Fibroblast of peridontal ligament (primary cell): ENCODE data around the gene INTS3.

Experiments used
- DNase-seq: peaks from one replicate; pipeline ENCODE4 v3.0.0-alpha.2; 2010; ENCODE audit errors: extremely low read depth

The INTS3 gene

DNA sequence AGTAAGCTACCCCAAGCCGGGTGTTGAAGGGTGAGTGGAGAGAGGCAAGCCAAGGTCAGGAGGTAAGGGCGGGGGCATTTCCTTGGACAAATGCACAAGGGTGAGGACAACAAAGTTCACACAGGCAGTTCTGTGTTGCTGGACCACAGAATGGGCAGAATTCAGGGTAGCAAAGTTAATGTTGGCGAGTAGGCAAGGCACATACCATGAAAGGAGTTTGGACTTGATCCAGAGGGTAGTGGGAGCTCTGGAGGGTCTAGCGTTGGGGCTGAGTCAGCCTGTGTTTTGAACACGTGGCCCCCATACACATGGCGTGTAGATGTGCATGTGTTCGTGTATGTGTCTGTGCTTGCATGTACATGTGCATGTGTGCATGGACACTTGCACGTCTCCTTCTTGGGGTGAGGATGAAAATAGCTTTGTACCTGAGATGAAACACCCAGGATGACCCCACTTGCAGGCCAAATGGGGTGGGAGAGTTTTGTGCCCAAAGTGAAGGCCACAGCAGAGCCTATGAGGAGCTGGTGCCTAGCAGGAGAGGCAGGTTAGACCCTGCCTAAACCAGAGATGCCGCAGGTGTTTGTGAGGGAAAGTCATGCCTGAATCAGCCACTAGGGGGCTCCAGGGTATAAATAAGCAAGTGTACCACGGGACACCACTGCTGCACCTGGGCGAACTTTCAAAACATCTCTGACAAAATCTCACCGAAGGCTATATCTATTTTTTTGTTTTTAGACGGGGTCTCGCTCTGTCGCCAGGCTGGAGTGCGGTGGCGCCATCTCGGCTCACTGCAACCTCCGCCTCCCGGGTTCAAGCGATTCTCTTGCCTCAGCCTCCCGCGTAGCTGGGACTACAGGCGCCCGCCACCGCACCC, 69.2 kb downstream of the INTS3 start:
- DNase-seq = peak; percentile 64

DNA sequence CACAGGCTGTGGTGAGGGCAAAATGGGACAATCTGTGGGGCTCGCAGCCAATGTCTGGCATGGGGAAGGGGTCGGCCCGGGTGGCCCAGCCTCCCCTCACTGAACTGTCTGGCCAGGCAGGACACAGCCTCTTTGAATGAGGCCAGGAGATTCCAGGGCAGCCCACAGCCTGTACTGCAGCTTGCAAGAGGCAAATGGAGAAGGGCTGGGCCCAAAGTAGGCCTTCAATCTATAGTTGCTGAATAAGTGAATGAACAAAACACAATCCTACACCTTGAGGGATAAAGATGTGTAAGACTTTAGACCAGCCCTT, 70.6 kb downstream of the INTS3 start:
- DNase-seq = no peak

DNA sequence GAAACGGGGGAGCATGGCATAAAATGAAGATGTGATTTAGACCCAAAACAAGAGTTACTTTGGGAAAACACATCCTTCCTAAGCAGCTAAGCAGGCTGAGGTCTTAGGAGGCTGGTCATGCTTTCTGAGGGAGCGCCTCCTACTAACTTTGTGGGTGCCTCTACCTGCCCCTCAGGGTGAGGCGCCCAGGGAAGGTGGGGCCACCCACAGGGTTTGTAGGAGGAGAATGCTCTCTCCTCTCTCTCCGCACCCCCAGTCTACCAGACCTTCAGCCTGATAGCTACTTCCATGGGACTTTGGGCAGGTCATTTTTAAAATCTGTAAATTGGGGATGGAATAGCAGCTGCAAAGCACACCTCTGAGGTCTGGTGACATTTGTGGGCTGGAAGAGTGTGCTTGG, 71.2 kb downstream of the INTS3 start:
- DNase-seq = no peak

DNA sequence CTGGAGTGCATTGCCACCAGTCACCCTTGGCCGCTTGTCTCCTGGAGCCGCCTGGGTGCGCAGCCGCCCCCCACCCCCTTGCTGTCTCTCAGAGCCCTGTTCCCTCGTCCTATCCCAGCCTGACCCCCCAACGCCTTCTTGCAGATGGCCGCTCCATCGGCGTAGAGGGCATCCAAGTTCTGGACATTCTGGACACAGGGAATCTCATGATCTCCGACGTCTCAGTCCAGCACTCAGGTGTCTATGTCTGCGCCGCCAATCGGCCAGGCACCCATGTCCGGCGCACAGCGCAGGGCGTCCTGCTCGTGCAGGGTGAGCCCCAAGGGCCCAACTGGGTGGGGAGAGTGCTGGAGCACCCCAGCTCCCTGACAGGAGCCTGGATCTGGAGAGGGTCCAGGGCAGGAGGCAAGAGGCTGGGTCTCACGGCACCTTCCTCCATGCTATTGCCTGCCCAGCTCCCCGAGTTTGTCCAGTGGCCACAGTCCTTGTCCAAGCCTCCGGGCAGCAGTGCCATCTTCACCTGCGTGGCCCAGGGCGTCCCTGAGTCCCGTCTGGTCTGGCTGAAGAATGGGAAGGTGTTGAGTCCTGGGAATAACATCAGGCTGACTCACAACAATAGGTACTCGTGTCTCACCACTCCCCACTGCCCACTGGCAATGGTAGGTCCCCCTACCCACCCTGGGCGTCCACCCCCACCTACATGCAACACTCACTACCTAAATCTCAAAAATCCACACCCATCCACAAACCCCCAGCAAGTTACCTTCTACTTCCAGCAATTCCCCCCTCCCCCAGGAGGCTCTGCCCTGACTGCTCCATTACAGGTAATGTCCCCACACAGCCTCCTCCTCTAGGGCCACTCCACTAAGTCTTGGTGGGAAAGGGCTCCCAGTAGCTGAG, 72.0 kb downstream of the INTS3 start:
- DNase-seq = no peak

DNA sequence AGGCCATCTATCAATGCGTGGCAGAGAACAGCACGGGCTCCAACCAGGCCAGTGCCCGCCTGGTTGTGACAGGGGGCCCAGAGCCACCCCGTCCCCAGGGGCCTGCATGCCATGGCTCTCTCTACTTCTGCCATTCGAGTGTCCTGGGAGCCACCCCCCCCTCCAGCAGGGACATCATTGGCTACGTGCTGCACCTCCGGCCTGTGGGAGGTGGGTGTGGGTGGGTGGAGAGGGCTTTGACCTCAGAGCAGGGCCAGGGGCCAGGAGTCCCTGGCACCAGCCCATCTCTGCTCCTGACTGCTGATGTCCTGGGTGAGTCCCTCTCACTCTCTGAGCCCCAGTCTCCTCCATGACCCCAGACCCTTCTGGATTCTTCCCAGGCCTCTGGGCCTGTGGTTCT, 72.7 kb downstream of the INTS3 start:
- no peak for DNase-seq

DNA sequence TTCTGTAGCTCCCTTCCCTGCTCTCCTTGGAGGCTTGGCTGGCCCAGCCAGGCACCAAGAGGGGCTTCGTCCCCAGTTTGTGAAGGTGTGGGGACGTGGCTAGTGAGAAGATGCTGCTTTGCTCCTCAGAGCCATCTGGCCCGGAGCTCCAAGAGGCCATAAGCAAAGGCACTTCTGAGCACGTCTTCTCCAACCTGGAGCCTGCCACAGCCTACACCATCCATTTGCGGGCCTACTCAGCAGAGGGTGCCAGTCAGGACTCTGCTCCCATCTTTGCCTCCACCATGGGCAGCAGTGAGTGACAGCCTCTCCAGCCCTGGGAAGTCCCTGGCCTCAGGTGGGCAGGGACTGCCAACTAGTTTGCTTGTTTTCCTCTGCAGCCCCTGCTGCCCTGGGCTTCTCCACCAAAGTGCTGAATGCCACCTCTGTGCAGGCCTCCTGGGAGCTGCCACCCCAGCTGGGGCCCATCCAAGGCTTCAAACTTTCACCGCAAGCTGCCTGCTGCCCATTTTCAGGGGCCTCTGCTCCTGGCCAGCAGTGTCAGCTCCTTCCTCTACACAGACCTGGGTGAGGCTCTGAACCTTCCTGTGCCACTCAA, 73.3 kb downstream of the INTS3 start:
- no peak for DNase-seq

DNA sequence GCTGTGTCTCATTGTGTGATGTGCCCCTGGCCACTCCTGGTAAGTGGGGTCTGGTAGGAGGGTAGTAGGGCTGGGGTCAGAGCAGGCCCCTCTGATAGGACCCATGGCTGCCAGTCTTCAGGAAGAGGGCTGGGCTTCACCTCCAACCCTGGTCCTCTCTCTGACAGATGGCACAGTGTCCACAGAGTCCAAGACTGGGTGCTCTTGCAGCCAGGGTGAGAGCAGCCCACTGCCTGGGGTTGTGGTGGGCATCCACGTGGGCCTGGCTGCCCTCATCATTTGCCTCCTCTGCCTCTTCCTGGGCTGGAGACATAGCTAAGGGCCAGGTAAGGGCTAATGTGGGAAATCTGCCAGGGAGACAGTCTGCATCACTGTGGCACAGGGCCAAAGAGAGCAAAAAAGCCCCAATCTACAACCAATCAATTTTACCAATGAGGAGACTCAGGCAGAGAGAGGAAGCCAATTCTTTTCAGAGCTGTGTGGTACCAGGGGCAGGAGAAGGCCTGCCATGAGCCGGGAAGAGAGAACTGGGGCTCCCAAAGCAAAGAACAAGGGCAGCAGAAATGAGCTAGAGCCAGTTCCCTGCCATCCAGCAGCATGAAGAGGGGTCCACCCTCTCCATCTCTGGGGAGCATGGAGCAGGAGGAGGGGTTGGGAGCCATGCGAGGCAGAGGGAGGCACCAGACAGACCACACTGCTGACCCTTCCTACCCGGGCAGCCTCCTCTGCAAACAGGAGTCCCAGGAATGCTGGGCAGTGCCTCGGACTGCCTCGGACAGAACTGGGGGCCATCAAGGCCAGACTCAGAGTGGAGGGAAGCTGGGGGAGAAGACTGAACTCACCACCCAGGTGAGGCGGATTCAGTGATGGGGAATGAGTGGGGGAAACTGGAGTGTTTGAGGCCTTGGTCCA, 74.2 kb downstream of the INTS3 start:
- no peak for DNase-seq

DNA sequence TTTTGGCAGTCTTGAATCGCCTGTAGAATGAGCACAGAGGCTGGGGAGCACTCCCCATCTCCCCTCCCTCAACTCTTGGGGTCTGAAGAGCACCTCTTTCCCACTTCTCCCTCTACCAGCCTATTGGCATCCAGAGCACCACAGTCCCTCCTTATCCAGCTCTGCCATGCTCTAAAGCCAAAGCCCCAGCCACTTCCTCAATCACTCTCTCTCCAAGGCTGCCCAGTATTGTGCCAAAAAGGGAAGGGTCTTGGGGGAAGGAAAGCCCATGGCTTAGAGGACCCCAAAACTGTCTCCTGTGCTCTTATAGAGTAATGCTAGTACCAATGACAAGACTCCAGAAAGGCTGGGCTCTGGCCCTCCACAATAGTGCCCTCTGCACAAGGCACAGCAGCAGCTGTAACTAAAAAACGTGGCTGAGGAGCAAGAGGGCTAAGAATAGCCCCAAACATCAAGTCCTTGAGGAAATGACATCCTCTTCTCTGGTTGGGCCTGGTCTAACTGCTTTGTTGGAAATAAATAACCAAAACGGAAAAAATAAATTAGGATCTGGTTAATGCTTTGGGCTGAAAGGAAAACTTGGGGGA, 75.7 kb downstream of the INTS3 start:
- no peak for DNase-seq

DNA sequence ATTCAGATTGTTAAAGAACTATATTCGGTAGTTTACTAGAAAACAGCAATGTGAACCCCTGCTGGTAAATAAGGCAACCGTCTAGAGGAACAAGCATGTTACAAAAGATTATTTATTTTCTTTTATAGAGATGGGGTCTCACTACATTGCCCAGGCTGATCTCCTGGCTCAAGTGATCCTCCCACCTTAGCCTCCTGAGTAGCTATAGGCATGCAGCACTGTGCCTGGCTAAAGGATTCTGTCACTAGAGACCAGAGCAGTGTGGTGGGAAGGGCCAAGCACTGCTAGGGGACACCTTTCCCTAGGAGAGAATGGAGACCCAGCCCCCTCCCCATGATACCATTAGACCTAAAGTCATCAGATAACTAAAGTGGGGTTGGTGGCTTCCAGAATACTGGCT, 76.3 kb downstream of the INTS3 start:
- no peak for DNase-seq

DNA sequence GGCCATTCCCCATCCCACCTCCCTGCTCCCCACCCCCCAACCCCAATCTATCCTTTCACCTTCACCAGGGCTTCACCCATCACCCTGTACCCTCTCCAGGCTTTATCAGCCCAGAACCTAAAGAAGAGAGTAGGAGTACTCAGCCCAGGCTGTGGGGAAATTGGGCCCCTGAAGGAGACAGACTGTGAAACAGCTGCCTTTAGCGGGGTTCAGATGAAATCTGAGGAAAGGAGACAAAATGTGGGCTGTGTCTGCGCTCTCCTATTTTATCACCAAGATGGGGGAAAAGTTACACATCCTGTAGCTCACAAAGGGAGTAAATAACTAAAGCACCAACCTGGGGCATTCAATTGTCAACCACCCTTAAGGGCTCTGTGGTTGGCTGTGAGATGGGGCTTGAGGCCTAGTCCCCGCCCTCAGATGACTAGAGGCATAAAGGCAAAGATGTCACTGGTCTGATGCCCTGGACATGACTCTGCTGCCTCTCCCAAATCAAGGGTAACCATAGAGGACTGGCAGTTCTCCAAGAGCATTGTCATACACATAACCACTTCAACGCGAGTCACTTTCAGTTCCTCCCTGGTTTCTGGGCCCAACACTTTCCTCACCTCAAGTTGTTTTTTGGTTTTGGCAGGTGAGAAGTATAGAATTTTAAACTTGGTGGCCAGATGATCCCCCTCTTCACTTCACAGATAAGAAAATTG, 77.3 kb downstream of the INTS3 start:
- DNase-seq = peak; percentile 88

DNA sequence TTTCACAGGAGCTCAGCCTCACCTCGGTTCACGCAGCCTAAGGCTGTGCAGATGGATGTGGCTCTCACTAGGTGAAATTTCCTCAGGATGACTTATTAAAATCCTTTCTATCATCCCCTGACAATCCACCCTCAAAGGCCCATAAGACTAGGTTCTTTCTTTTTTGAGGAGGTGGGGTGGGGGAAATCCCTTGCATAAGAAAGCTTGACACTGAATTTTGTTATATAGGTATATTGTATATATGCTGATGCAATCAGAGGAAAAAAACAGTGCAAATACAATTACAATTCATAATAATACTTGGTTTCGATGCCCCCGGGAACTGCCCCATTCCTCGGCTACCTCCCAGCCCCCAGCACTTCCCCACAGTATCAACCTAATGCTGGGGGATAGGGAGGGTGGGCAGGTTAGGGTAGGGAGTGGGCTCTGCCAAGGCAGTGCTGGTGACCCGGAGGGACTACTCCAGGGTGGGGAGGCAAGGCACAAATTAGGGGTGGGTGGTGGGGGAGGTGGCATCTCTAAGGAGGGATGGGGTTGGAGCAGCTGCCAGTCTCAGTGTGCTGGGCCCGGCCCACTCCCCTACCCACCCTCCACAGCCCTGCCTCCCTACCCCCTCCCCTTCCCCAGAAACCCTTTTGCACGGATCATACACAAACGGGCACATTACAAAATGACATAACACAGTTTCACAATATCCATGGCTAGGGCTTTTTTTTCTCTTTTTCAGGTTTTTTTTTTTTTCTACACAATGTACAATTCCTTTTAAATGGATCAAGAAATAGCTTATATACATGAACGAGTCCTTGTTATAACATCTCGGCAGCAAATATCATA, 78.3 kb downstream of the INTS3 start:
- peak; percentile 29 for DNase-seq

DNA sequence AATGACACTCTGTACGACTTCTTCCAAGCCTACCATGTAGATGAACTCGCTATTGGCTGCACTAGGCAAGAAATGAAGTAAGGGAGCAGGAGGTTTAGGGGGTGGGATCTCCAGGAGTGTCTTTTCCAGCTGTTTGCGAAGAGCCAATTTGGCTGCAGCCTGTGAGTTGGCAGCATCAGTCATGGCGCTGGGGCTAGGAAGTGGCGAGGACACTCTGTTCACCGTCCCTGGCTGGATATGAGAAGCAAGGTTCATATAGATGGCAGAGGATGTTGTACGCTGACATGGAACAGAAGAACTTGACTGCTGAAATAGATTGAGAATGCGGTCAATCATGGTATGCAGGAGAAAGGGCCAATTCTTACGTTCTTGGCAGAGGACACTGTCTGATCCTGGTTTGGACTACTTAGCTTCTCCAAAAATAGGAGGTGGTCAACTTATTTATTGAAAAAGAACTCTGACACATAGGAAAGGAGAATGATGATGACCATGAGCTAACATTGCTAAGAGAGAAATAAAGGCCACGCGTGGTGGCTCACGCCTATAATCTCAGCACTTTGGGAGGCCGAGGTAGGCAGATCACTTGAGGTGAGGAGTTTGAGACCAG, 88.5 kb downstream of the INTS3 start:
- DNase-seq = peak; percentile 48

DNA sequence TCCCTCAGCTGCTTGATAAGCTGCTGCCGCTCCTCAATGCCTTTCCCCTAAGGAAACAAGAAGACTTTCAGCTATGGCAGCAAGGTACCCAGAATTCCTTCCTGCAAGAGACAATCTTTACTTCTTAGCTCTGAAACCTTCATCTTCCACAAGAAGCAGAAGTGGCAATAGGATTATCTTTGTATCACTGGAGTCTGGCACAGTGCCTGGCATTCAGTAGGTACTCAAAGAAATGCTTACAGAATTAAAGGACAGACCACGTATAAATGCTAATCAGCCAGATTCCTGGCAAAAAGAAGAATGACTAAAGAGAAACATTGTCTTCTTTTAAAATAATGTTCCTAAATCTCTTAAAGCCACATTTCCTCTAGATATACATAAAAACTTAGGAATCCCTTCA, 91.0 kb downstream of the INTS3 start:
- DNase-seq = no peak
